Activated CD4-positive, alpha-beta T cell treated with anti-CD3 and anti-CD28 coated beads for 4 hours (primary cell): ENCODE measurements around the gene MEGF8.
"Not testable (repeated sequence)": the region's sequence is repeated elsewhere in the genome, so short reads cannot be mapped to it uniquely, and the experiment has no call there.

Experiments
- DNase-seq, 2 donors: peaks; one replicate each; pipeline ENCODE4 v3.0.0-alpha.2; 2020

Gene MEGF8

DNA sequence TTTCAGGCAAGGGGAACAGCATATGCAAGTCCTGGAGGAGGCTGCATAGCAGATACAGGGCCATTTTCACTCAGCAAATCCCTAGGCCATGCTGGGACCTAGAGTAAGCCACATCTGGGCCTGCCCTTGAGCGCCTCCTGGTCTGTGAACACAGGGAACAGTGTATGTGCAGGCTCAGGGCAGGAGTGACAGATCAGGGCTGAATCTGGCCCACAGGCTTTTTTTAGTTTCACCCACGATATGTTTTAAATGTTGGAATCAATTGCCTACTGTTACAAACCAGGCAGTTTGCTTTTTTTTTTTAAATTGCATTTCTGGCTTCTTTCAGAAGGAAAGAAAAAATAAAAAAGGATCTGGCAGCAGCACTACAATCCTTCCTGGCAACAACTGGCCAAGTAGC is 13.8 kb upstream of the MEGF8 start:
- no peak for DNase-seq

DNA sequence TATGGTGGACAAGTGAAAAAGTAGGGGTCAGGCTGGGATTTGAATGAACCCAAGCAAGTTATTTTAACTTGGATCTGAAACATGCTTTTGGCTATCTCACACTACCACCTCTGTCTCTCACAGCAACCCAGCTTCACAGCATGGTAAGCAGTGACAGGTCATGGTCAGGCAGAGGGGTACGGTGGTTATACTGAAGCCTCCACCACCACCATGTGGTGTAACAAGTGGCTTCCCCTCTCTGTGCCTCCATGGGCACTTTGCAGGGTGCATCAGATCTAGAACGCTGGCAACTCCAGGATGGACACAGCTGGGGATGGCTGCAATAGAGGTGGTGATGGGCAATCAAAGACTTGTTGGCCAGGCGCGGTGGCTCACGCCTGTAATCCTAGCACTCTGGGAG is 13.1 kb upstream of the MEGF8 start:
- DNase-seq, result no peak

DNA sequence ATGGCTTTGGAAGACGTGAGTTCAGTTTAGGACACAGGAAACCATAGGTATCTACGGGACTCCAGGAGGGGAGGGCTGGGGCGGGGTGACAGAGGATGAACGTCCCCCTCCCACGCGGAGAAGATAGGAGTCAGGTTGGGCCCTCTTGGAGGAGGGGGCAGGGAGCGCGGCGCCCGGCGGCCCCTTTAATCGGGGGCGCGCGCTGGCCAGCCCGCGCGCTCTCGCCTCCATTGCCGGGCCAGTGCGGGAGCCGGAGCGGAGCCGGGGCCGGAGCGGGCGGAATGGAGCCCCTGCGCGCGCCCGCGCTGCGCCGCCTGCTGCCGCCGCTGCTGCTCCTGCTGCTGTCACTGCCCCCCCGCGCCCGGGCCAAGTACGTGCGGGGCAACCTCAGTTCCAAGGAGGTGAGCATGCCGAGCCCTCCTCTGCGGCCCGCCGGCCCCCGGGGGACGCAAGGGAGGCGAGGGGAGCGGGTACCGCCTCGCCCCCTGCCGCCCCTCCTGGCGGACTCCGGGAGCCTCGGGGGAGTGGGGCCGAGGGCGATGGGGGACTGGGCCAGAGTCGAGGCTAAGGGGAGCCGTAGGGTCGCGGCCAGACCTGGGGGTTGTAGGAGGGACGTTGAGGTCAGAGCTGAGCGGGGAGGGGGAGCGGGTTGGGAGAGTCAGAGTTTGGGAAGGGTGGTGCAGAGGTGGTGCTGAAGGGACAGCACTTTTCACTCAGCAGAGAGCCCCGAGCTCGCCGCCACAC is 12.2 kb upstream of the MEGF8 start, which contains the start of gene TMEM145:
TMEM145 (plus strand) TSS at position 214 of the 744 bp plus-strand sequence; CDS start at position 282, 68 bp downstream.
- no peak for DNase-seq

DNA sequence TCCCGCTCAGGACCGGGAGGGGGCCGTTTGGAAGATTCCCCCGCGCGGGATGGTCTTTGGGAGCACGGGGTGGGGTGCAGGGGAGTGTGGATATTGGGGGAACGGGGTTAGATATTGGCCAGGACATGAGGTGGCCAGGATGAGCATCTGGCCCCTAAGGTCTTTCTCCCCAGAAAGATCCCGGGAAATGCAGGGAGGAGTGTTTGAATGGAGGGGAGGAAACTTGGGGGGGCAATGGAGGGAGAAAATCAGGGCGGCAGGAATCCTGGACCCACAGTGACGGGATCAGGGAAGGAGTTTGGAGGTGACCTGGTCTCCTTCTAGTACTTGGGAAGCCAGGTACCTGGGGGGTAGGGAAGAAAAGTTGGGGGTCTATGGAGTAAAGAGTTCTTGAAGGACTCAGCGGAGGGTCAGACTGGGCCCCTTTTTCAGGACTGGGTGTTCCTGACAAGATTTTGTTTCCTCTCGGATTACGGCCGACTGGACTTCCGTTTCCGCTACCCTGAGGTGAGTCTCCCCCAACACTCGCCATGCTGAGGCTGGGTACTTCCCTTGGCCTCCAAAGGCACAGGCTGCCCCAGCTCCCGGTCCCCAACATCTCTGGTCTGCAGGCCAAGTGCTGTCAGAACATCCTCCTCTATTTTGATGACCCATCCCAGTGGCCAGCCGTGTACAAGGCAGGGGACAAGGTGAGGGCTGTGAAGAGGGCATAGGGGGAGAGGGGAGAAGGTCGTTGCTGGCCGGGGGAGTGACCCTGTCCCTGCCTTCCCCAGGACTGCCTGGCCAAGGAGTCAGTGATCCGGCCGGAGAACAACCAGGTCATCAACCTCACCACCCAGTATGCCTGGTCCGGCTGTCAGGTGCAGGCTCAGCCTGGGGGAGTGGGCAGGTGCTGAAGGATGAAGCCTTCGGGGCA is 11.3 kb upstream of the MEGF8 start:
- DNase-seq, result no peak

DNA sequence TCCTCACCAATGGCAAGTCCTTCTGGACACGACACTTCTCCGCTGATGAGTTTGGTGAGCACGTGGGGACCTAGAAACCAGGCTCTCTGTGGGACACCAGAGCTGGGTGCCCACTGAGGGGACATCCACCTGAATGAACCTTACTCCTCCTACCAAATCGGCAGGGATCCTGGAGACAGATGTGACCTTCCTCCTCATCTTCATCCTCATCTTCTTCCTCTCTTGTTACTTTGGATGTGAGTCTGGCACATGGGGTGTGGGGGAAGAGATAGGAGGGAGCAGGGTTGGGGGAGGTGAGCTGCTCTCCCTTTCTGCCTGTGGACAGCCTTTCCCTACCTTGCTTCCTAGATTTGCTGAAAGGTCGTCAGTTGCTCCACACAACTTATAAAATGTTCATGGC is 10.4 kb upstream of the MEGF8 start:
- DNase-seq, result no peak

DNA sequence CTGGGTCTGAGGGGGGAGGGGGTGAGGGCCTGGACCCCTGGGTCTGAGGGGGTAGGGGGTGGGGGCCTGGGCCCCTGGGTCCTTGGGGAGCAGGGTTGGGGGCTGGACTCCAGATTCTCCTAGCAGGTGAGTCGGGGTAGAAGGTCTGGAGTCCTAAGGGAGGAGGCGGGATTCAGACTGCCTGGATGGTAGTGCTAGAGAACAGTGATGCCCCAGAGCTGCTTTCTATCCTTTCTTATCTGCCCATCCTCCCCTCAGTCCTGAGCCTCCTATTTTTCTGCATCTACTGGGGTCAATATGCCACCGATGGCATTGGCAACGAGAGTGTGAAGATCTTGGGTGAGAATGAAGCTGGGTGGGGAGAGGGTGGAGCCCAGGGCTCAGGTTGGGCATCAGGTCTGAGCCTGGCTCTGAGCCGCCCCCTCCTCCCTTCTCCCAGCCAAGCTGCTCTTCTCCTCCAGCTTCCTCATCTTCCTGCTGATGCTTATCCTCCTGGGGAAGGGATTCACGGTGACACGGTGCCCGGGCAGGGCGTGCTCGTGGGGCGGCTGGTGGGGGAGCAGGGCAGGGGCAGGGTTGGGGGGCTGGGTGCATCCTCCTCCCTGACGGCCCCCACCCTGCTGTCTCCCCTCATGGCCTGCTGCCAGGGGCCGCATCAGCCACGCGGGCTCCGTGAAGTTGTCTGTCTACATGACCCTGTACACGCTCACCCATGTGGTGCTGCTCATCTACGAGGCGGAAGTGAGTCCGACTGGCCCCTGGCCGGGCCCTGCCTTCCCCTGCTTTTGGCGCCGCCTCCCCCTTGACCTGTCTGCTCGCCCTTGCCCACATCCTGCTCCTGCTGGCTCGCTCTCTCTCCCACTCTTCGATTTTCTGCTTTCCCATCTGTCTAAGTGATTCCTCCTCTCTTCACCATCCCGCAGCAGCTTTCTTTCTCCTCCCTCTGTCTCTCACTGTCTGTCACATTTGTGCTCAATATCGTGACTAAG is 8.9 kb upstream of the MEGF8 start:
- DNase-seq, result no peak

DNA sequence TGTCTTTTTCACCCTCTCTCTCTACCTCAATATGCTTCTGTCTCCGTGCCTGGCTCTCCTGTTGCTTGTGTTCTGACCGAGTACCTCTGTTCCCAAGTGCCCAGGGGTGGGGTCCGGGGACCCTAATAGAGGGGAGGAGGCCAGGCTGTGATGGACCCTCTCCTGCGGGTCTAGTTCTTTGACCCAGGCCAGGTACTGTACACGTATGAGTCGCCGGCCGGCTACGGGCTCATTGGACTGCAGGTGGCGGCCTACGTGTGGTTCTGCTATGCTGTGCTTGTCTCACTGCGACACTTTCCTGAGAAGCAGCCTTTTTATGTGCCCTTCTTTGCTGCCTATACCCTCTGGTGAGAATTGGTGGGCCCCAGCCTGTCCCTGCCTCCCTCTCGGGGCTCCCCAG is 7.9 kb upstream of the MEGF8 start:
- no peak for DNase-seq

DNA sequence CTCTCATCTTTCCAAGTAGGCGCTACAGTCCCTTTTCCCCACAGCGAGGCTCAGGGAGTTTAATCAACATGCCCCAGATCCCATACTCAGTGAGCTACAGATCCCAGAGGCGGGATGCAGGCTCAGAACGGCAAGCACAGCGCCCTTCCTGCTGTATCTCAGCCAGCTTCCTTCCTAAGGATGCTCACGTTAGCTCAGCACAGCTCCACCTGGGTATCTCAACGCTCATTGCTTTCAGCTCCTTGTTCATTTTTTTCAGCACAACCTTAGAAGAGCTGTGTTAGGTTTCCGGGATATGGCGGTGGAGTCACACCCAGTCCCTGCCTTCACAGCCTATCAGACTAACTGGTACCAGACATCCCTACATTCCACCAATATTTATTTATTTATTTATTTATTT is 3.1 kb upstream of the MEGF8 start:
- DNase-seq, result no peak

DNA sequence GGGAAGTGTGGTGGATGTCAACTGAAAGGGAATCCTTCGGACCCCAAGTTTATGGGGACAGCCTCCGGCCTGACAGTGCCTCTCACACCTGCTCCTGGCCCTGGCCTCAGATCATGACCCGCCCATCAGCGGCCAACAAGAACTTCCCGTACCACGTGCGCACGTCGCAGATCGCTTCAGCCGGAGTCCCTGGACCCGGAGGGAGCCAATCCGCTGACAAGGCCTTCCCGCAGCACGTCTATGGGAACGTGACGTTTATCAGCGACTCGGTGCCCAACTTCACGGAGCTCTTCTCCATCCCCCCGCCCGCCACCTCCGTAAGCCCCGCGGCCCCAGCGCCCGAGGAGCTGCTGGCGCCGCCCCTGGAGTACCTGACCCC is 2.0 kb upstream of the MEGF8 start:
- DNase-seq, result no peak

DNA sequence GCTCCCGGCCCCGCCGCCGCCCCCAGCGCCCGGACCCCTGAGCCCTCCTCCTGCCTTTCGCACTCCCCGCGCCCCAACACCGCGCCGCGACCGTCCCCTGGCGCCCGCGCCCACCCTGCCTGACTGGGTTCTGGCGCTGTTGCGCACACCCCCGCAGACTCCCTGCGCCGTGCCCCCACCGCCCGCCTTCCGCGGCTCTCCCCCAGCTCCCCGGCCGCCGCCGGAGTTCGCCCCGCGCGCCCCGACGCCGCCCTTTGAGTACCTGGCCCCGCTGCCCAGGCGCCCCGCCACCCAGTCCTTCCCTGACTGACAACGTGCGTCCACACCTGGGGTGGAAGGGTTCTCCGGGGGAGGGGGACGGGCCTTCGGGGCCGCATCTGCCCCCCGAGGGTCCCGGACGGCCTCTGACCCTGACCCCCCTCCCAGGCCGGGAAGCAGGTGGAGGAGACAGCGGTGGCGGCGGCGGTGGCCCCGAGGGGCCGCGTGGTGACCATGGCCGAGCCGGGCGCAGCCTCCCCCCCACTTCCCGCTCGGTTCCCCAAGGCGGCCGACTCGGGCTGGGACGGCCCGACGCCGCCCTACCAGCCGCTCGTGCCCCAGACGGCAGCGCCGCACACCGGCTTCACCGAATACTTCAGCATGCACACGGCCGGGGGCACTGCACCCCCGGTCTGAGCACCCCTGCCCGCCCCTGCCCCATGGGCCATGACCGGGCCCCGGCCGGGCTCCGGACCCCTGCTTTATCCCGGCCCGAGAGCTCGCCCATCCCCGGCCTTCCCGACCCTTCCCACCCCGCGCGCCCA is 1.4 kb upstream of the MEGF8 start:
- DNase-seq, result no peak

DNA sequence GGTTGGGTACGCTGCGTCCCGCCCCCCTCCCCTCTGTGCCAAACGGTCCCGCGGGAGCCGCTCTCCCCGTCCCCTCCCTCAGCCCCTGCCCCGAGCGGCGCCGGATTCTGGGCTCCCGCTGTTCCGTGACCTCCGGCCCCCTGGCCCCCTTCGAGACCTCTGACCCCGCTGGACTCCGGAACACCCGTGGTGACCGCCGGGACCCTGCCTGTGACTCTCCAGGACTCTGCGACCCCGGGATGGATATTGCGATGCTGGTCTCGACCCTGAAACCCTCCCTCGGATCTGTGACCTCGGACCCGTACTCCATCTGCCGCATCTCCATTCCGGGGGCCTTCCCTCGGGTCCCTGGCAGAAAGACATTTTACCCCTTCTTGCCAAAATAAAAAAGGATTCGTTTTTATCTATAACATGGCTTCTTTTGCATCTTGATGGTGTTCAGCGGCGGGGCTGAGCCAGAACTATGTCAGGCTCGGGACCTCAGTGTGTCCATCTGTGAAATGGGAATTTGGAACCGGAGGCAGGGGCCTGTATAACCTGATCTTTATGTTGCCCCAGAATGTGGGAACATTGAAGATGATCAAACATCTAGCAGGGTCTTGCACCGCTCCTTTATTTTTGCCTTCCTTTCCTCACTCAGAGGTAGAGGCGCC is 654 bp upstream of the MEGF8 start:
- no peak for DNase-seq

DNA sequence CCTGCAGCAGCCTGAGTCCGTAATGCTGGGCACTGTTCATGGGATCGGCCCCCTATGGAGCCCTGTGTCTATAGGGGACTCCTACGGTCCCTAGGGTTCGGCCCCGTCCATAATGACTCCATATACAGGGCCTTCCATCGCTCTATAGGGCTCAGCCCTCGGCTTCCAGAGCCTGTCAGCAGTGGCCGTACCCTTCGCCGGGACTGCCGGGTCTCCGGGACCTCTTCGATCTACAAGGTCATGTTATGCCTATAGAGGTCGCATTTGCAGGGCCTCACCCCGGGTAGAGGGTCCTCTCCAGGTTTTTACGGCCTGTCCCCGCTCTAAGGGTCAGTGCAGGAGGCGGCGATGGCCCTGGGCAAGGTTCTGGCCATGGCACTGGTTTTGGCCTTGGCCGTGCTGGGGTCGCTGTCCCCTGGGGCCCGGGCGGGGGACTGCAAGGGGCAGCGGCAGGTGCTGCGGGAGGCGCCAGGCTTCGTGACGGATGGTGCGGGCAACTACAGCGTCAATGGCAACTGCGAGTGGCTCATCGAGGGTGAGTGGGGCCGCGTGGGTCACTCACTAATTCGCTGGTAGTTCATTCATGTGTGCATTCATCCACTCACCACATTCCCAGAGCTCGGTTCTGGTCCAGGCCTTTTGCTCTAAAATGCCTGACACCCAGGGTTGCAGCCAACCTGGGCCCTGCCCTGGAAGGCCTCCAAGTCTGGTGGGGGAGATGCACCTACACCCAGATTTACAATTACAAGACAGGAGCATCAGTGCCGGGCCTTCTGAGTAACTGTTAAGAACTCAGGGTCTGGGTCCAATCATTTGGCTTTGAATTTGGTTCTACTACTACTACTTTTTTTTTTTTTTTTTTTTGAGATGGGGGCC is 699 bp downstream of the MEGF8 start:
- peak; percentile 25 to 28 for DNase-seq

DNA sequence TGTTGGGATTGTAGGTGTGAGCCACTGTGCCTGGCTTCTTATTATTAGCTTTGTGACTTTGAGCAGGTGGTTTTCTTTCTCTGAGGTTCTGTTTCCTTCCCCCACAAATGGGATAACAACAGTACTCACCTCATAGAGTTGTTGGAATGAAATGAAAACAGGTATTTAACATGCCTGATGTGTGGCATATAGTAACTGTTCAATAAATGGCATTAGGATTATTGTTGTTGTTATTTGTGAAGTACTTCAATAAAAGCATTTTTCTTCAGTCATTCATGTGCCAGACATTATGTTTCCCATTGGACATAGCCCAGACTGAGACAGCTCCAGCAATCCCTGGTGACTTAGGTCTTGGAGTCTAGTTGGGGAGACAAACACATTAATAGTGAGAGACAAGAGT is 1.5 kb downstream of the MEGF8 start:
- no peak for DNase-seq

DNA sequence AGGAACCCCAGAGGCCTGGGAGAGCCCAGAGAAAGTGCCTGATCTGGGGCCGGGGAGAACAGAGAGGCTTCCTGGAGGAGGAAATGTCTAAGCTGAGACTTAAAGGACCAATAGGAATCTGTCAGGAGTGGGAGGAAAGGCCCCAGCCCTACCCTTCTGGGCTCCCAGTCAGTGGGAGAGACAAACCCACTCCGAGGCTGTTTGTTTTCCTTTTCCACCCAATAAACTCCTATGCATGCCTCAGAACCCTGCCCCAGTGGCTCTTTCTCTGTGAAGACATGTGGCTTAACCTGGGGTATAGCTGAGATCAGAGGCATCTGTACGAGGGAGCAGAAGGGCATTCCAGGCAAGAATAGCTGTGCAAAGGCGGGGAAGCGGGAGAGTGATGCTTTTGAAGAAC is 1.9 kb downstream of the MEGF8 start:
- no peak for DNase-seq

DNA sequence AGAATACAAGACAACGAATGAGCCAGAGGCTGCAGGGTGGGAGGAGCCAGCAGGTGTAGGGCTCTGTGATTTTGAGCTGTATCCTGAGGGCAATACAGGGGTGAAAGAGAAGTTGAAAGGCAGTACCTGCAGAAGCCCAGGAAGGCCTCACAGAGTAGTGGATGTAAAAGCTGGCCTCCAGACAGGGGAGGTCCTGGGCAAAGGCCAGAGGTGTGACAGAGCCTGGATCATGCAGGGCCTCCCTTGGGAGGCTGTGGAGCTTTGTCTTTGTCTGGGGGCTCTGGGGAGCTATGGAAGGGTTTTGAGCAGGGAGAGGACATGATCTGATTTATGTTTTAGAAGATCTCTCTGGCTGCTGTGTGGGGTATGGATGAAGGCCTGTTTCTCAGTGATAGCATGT is 2.7 kb downstream of the MEGF8 start:
- DNase-seq, result no peak

DNA sequence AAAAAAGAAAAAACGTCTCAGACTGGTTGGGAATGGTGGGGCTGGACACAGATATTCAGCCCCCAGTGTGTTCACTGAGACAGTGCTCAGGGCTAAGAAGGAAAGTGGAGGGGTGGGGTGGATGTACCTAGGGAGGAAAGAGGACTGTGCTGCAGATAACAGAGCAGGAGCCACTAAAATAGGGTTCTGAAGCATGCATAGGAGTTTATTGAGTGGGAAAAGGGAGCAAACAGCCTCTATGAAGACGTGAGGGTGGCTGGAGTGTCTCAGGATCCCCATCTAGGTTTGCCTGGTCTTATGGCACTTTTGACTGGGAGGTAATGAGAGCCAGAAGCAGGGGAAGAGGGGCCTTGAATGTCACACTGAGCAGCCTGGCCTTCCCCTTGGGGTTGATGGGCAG is 3.4 kb downstream of the MEGF8 start:
- DNase-seq, result no peak

DNA sequence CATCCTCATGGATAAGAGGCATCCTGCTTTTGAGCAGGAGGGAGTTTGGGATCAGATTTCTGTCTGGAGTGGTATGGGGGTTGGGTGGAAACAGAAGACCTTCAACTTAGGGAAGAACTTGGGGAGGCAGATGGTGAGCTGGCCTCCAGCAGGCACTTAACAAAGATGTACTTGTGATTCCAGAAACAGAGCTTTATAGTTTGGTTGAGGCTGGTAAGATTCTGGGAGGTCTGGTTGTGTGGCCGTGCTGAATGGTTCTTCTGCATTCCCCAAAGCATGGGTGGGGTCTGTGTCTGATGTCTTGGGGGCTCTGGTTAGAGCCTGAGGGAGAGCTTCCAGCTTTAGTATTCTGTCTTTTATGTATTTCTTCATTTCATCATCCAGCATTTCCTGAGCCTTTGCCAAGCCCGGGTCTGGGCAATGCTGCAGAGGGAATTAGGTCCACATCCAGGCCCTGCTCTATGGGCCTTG is 4.8 kb downstream of the MEGF8 start:
- DNase-seq, result no peak

DNA sequence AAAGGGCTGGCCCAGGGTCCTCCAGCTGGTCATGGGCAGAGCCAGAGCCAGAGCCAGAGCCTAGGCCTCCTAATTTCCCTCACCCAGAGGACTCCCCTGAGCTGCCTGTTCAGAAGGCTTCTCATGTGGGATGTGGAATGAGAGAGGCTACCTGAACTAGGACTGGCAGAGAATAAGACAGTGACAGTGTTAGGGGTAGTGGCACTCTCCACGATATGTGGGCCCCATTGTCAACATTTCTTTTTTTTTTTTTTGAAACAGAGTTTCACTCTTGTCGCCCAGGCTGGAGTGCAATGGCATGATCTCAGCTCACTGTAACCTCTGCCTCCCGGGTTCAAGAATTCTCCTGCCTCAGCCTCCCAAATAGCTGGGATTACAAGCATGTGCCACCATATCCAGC is 5.9 kb downstream of the MEGF8 start:
- not testable (repeated sequence) for DNase-seq

DNA sequence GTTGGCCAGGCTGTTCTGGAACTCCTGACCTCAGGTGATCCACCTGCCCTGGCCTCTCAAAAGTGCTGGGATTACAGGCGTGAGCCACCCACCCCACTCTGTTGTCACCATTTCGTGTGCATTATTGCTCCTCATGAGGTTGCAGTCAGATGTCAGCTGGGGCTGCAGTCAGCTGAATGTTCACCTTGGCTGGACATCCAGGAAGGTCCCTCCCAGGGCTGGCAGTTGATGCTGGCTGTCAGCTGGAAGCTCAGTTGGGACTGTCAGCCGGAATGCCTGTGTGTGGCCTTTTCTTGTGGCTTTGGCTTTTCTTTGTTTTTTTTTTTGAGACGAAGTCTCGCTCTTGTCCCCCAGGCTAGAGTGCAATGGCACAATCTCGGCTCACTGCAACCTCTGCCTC is 6.6 kb downstream of the MEGF8 start:
- no peak for DNase-seq

DNA sequence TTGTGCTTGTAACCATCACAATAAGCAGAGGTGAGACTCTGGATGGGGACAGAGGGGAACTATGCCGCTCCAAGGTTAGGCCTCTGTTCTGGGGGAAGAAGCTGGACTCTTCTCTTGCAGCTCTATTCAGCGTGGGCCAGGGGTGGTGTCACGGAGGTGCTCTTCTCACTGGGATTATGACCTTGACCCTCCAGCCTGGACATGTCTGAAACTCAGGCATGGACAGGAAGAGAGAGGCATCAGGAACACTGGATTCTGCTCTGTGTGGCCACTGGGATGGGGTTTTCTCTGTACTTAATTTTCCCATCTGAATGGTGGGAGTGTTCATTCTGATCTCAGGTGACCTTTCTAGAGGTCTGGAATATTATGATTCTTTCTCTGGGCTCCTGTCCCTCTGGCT is 7.6 kb downstream of the MEGF8 start:
- DNase-seq, result no peak
